Gastrocnemius medialis (tissue), 4 donors: ENCODE data around the gene DBX1. TPM values are rescaled to one million over a fixed set of nuclear protein-coding genes. Genes with fewer than 3 reads are reported as not detected.

Experiments used
- ATAC-seq, 2 donors: fragments of 150-250 bp; one replicate each; pipeline ENCODE4 v1.9.1; 2016
- DNase-seq, 2 donors: peaks; one replicate each; pipeline ENCODE4 v3.0.0-alpha.2; 2019
- H3K27ac ChIP-seq, 4 donors: fragments of 200-600 bp; sonication (generic); 1 replicate in 1 of 4; 2 replicates in 3 of 4; pipeline ENCODE4 v1.5.1; 2016 to 2018; ENCODE audit warnings: mild to moderate bottlenecking in 2 of 4, moderate library complexity in 1 of 4
- H3K27me3 ChIP-seq, 3 donors: fragments of 200-600 bp; sonication (generic) in 2 of 3; 1 replicate in 1 of 3; 2 replicates in 2 of 3; pipeline versions ENCODE4 v1.5.1 to v1.6.0; 2016 to 2019; ENCODE audit warnings: mild to moderate bottlenecking in 1 of 3, moderate library complexity in 1 of 3
- H3K36me3 ChIP-seq, 2 donors: fragments of 200-600 bp; sonication (generic) in 1 of 2; one replicate each; pipeline ENCODE4 v1.5.1; 2017 to 2018
- H3K4me1 ChIP-seq, 2 donors: fragments of 200-600 bp; sonication (generic) in 1 of 2; one replicate each; pipeline ENCODE4 v1.5.1; 2016 to 2017; ENCODE audit warnings: mild to moderate bottlenecking in 2 of 2
- H3K4me3 ChIP-seq, 4 donors: fragments of 200-600 bp; sonication (generic) in 3 of 4; 1 replicate in 1 of 4; 2 replicates in 3 of 4; pipeline ENCODE4 v1.5.1; 2016 to 2019; ENCODE audit warnings: mild to moderate bottlenecking in 2 of 4
- H3K9me3 ChIP-seq, 3 donors: fragments of 200-600 bp; sonication (generic) in 2 of 3; 1 replicate in 1 of 3; 2 replicates in 2 of 3; pipeline ENCODE4 v1.5.1; 2016 to 2019
- CTCF ChIP-seq, 5 experiments: fragments of 450-650 bp in 3 of 5; fragments of 200-600 bp in 2 of 5; sonication (generic) in 2 of 5; IDR thresholded peaks in 4 of 5; conservative IDR thresholded peaks in 1 of 5; 1 replicate in 4 of 5; 2 replicates in 1 of 5; pipeline ENCODE4 v1.5.1; 2016 to 2019; ENCODE audit warnings: antibody characterized with exemption in 5 of 5, mild to moderate bottlenecking in 3 of 5, moderate library complexity in 3 of 5
- POLR2A ChIP-seq, 2 donors: fragments of 450-650 bp; IDR thresholded peaks; one replicate each; pipeline ENCODE4 v1.6.1; 2017; ENCODE audit warnings: antibody characterized with exemption in 2 of 2, mild to moderate bottlenecking in 2 of 2, moderate library complexity in 2 of 2
- in situ Hi-C, 4 donors: fragments of 200-750 bp; cut with MboI; loops; one replicate each; pipeline versions ENCODE4 v1.15.0 to v1.8.0; 2017; ENCODE audit warnings: low sequenced_read_pairs in 4 of 4
- intact Hi-C: fragments of 100-400 bp; cut with DNase I; formaldehyde crosslinking; loops from one replicate; pipeline ENCODE4 v1.15.1; 2023; ENCODE audit warnings: low total_unique reads
- total RNA-seq, 4 donors: library from RNA; depleted of rRNA; stranded (reverse); fragments of >200 nt; gene quantifications; one replicate each; pipeline versions ENCODE4 v1.1.0 to v1.2.3, GENCODE V29; 2016

DBX1 gene
- total RNA-seq, 4 donors from 2014 or later: not detected

DNA sequence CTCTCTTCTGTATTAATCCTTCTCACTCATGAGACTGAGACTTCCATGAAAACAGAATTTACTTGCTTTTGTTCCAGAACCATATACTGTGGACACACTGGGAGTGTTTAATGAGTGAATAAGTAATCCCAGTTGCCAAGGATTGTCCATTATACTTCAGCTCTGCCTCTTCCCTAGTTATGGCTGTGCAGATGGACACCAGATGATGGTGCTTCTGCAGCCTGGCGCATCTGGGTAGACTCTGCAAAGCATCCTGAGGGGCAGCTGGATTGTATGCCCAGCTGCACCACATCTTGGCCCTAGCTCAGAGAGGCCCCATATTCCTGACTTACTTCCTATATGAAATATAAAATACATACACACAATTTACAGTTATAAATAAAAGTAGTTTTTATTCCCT lies 43.5 kb downstream of the DBX1 start:
- Histone ChIP-seq H3K36me3 (peaks cover 0 to 8% of the 10 kb centered on the region in 2 donors), H3K4me3 (no peak overlapping the region), H3K4me1 (peaks cover 8 to 9% of the 10 kb centered on the region in 2 donors), H3K27me3 (no peaks in the 10 kb centered on the region), H3K27ac (no peak overlapping the region), H3K9me3 (no peaks in the 10 kb centered on the region)
- DNase-seq: no peak
- TF ChIP-seq CTCF (IDR thresholded peaks at IDR 0.05 in 4 of 5, conservative IDR thresholded peaks at IDR 0.05 in 1 of 5): no peak
- intact Hi-C loops (no loop called here), in situ Hi-C loops (no loop called here)
- no peak for ATAC-seq

- intact Hi-C loops: no loop called here
- in situ Hi-C loops: loop anchor here in 1 of 4 donors (5.0 kb wide), 1 partner anchor 162 kb away; no protein-coding TSS in a partner anchor
- H3K9me3 ChIP-seq: no peaks in the 10 kb centered on the region
- H3K27ac ChIP-seq: no peak overlapping the region
- no peak for ATAC-seq
- no peak overlapping the region for H3K4me3 ChIP-seq
- H3K36me3 ChIP-seq: peaks cover 0 to 8% of the 10 kb centered on the region in 2 donors
- peaks cover 8 to 9% of the 10 kb centered on the region in 2 donors for H3K4me1 ChIP-seq
- no peaks in the 10 kb centered on the region for H3K27me3 ChIP-seq
- TF ChIP-seq CTCF (IDR thresholded peaks at IDR 0.05 in 4 of 5, conservative IDR thresholded peaks at IDR 0.05 in 1 of 5) (no peak), POLR2A (IDR thresholded peaks at IDR 0.05) (no peak)
- DNase-seq: no peak
Measured at GRCh38 chr11:20114588-20114987, 45.7 kb downstream of the DBX1 start.

- H3K27ac ChIP-seq: peak overlapping the region in 1 of 4 donors; percentile 67
- H3K9me3 ChIP-seq: no peaks in the 10 kb centered on the region
- H3K4me3 ChIP-seq: no peak overlapping the region
- DNase-seq (no peak), ATAC-seq (no peak)
- TF ChIP-seq CTCF (IDR thresholded peaks at IDR 0.05 in 4 of 5, conservative IDR thresholded peaks at IDR 0.05 in 1 of 5) (no peak), POLR2A (IDR thresholded peaks at IDR 0.05) (no peak)
- H3K36me3 ChIP-seq: peaks cover 0 to 8% of the 10 kb centered on the region in 2 donors
- H3K4me1 ChIP-seq: peaks cover 8 to 9% of the 10 kb centered on the region in 2 donors
- no peaks in the 10 kb centered on the region for H3K27me3 ChIP-seq
- in situ Hi-C loops (loop anchor here in 1 of 4 donors (5.0 kb wide), 1 partner anchor 161 kb away; no protein-coding TSS in a partner anchor), intact Hi-C loops (no loop called here)
Measured at GRCh38 chr11:20113149-20113438, 47.2 kb downstream of the DBX1 start.

- H3K4me1 ChIP-seq: peaks cover 8 to 9% of the 10 kb centered on the region in 2 donors
- peak overlapping the region in 3 of 4 donors; percentile 38 to 67 (median 43) for H3K27ac ChIP-seq
- peak overlapping the region in 1 of 4 donors; percentile 21 for H3K4me3 ChIP-seq
- TF ChIP-seq CTCF (IDR thresholded peaks at IDR 0.05 in 4 of 5, conservative IDR thresholded peaks at IDR 0.05 in 1 of 5): no peak
- TF ChIP-seq POLR2A (IDR thresholded peaks at IDR 0.05): no peak
- intact Hi-C loops (no loop called here), in situ Hi-C loops (loop anchor here in 1 of 4 donors (5.0 kb wide), 1 partner anchor 160 kb away; no protein-coding TSS in a partner anchor)
- H3K36me3 ChIP-seq: peaks cover 0 to 8% of the 10 kb centered on the region in 2 donors
- ATAC-seq (peak; percentile 89 to 91), DNase-seq (peak; percentile 54 to 65)
- no peaks in the 10 kb centered on the region for H3K27me3 ChIP-seq
- no peaks in the 10 kb centered on the region for H3K9me3 ChIP-seq
Measured at GRCh38 chr11:20112291-20113148, 47.8 kb downstream of the DBX1 start.
